Tibial nerve (tissue), 4 donors: Measurements from ENCODE around the gene STAT3.

Experiments used
- CTCF ChIP-seq, 5 experiments: fragments of 200-600 bp in 3 of 5; fragments of 450-650 bp in 2 of 5; sonication (generic) in 3 of 5; IDR thresholded peaks; one replicate each; pipeline ENCODE4 v1.5.1; 2016 to 2019; ENCODE audit warnings: antibody characterized with exemption in 5 of 5, mild to moderate bottlenecking in 3 of 5, moderate library complexity in 2 of 5
- EP300 ChIP-seq, 2 donors: sonication (generic); formaldehyde crosslinking; IDR thresholded peaks; one replicate each; pipeline ENCODE4 v1.6.1; 2017; ENCODE audit warnings: antibody characterized with exemption in 2 of 2, mild to moderate bottlenecking in 1 of 2
- POLR2A ChIP-seq, 2 donors: fragments of 450-650 bp; IDR thresholded peaks; one replicate each; pipeline ENCODE4 v1.6.1; 2017; ENCODE audit warnings: antibody characterized with exemption in 2 of 2, mild to moderate bottlenecking in 2 of 2, moderate library complexity in 2 of 2

- TF ChIP-seq POLR2A (IDR thresholded peaks at IDR 0.05) = no peak
- TF ChIP-seq CTCF (IDR thresholded peaks at IDR 0.05) = no peak
- no peak for TF ChIP-seq EP300 (IDR thresholded peaks at IDR 0.05)
These were observed 103.7 kb downstream of the STAT3 start for GRCh38 chr17:42284566-42284965.
